Lower leg skin (tissue), 4 donors: ENCODE measurements around the gene SEMA3B. TPM values are rescaled to one million over a fixed set of nuclear protein-coding genes. Genes with fewer than 3 reads are reported as not detected.
"Not testable (repeated sequence)": the region's sequence is repeated elsewhere in the genome, so short reads cannot be mapped to it uniquely, and the experiment has no call there.

Experiments used
- DNase-seq, 2 donors: peaks; one replicate each; pipeline ENCODE4 v3.0.0-alpha.2; 2019; ENCODE audit warnings: low spot score in 2 of 2
- H3K4me3 ChIP-seq: fragments of 200-600 bp; sonication (generic); 2 replicates; pipeline ENCODE4 v1.5.1; 2017; ENCODE audit warnings: mild to moderate bottlenecking, low read depth; ENCODE audit not compliant: poor library complexity, severe bottlenecking
- CTCF ChIP-seq, 3 donors: fragments of 450-650 bp; IDR thresholded peaks; one replicate each; pipeline ENCODE4 v1.5.1; 2016; ENCODE audit warnings: antibody characterized with exemption in 3 of 3, mild to moderate bottlenecking in 3 of 3, moderate library complexity in 2 of 3
- POLR2A ChIP-seq, 2 donors: fragments of 450-650 bp; IDR thresholded peaks; one replicate each; pipeline ENCODE4 v1.6.1; 2016 to 2017; ENCODE audit warnings: antibody characterized with exemption in 2 of 2, mild to moderate bottlenecking in 1 of 2, moderate library complexity in 1 of 2
- WGBS, 2 donors: methylation state at CpG; one replicate each; pipeline ENCODE4 v1.1.5; 2018; 5-methylcytosine and 5-hydroxymethylcytosine counted together
- intact Hi-C: fragments of 100-400 bp; cut with DNase I; formaldehyde crosslinking; loops from one replicate; pipeline ENCODE4 v1.15.0; 2023; ENCODE audit warnings: low total_unique reads
- total RNA-seq, 4 donors: library from RNA; depleted of rRNA; stranded (reverse); fragments of >200 nt; gene quantifications; one replicate each; pipeline ENCODE4 v1.1.0, GENCODE V29; 2016

SEMA3B gene
- total RNA-seq, 4 donors from 2014 or later = 1.1 to 7.2 (median 3.3) TPM

GRCh38 chr3:50222169-50222528 is 46.8 kb upstream of the SEMA3B start:
- intact Hi-C loops = no loop called here
- WGBS, 2 donors = 80 to 83% methylated on average over 1 of the region's 1 CpG
- no peak for DNase-seq
- TF ChIP-seq POLR2A (IDR thresholded peaks at IDR 0.05) (no peak), CTCF (IDR thresholded peaks at IDR 0.05) (no peak)
- H3K4me3 ChIP-seq = no peak overlapping the region

GRCh38 chr3:50224639-50225038 is 44.3 kb upstream of the SEMA3B start:
- intact Hi-C loops = loop anchor here (1.0 kb wide), 1 partner anchor 31 kb away; no protein-coding TSS in a partner anchor
- no peak overlapping the region for H3K4me3 ChIP-seq
- TF ChIP-seq POLR2A (IDR thresholded peaks at IDR 0.05) (no peak), CTCF (IDR thresholded peaks at IDR 0.05) (no peak)
- WGBS, 2 donors = 73 to 80% methylated on average over 5 of the region's 5 CpGs
- DNase-seq = no peak

GRCh38 chr3:50226888-50227389 is 42.0 kb upstream of the SEMA3B start:
- intact Hi-C loops = loop anchor here (2.0 kb wide), 1 partner anchor 46 kb away; no protein-coding TSS in a partner anchor
- H3K4me3 ChIP-seq = peak overlapping the region; percentile 28
- peak; percentile 55 to 93 for DNase-seq
- 0 to 1% methylated on average over 28 to 38 of the region's 40 CpGs for WGBS, 2 donors
- TF ChIP-seq CTCF (IDR thresholded peaks at IDR 0.05) (no peak), POLR2A (IDR thresholded peaks at IDR 0.05) (no peak)

- intact Hi-C loops = loop anchor here (2.0 kb wide), 1 partner anchor 45 kb away; no protein-coding TSS in a partner anchor
- H3K4me3 ChIP-seq = peak overlapping the region; percentile 56
- peak; percentile 90 to 97 for DNase-seq
- TF ChIP-seq CTCF (IDR thresholded peaks at IDR 0.05) (peak in 2 of 3 donors; percentile 10 to 42), POLR2A (IDR thresholded peaks at IDR 0.05) (no peak)
- 0 to 3% methylated on average over 31 to 33 of the region's 51 CpGs for WGBS, 2 donors
These were observed 41.4 kb upstream of the SEMA3B start for GRCh38 chr3:50227390-50228183.

GRCh38 chr3:50228184-50228763 is 40.7 kb upstream of the SEMA3B start:
- WGBS, 2 donors = 21 to 32% methylated on average over 15 of the region's 15 CpGs
- DNase-seq, intact Hi-C loops, H3K4me3 ChIP-seq: not testable (repeated sequence)

GRCh38 chr3:50229490-50229889 is 39.5 kb upstream of the SEMA3B start:
- TF ChIP-seq POLR2A (IDR thresholded peaks at IDR 0.05) = no peak
- TF ChIP-seq CTCF (IDR thresholded peaks at IDR 0.05) = no peak
- intact Hi-C loops = no loop called here
- H3K4me3 ChIP-seq = no peak overlapping the region
- DNase-seq = no peak
- WGBS, 2 donors = 91 to 92% methylated on average over 3 of the region's 3 CpGs
